ENCODE results near the gene ZNF282.
"Not testable (repeated sequence)": the region's sequence is repeated elsewhere in the genome, so short reads cannot be mapped to it uniquely, and the experiment has no call there.

ZNF282 gene

GRCh38 chr7:149261316-149261828 lies 66.0 kb downstream of the ZNF282 start:
- DNase-seq, result no peak

GRCh38 chr7:149261829-149262617 lies 66.7 kb downstream of the ZNF282 start, which contains the start of gene ZNF783:
TSS of gene ZNF783 (plus strand) at chr7:149262196. CDS start at chr7:149262334, 138 bp downstream.
- DNase-seq, result peak; percentile 75 to 83

- no peak for DNase-seq
These were observed 71.1 kb downstream of the ZNF282 start for GRCh38 chr7:149266451-149266850.

GRCh38 chr7:149267733-149268132 lies 72.4 kb downstream of the ZNF282 start:
- DNase-seq, result no peak

GRCh38 chr7:149274424-149274823 lies 79.1 kb downstream of the ZNF282 start:
- not testable (repeated sequence) for DNase-seq
